Measurements from ENCODE around the gene ELAVL1. TPM values are rescaled to one million over a fixed set of nuclear protein-coding genes. Genes with fewer than 3 reads are reported as not detected.

The ELAVL1 gene
- total RNA-seq, 1 experiment from 2014 or later = 87.2 TPM

DNA sequence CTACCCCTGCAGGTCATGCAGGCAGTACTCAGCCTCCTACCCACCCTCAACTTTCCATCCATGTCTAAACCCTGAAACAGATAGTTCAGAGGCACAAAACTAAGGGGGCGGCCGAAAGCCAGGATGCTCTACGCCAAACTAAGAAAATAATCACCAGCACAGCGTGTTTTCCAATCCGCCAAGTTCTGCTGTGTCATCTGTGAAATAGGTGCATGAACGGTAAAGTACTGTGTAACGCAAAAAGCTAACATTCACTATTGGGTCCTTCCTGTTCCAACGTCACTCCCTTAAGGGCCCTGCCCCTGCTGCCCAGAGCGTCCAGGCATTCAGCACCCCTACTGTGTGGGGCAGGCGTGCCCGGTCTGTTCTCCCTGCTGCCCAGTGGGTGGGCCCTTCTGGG is 49.7 kb downstream of the ELAVL1 start:
- Histone ChIP-seq H3K27me3 (ENCODE audit: low read length) (no peaks in the 10 kb centered on the region), H3K4me3 (ENCODE audit: low read length) (no peak overlapping the region), H3K9me3 (ENCODE audit: low read length) (no peaks in the 10 kb centered on the region), H4K20me1 (ENCODE audit: low read length) (no peaks in the 10 kb centered on the region), H3K79me2 (ENCODE audit: low read length) (no peaks in the 10 kb centered on the region), H3K36me3 (ENCODE audit: low read depth, low read length) (peaks cover 8% of the 10 kb centered on the region; the same call in 1 of the 2 replicates), H3F3A (ENCODE audit: low read length, unreplicated experiment) (peaks cover 7% of the 10 kb centered on the region), H3K9ac (ENCODE audit: low read length) (no peak overlapping the region), H2AFZ (ENCODE audit: low read length) (no peak overlapping the region), H3K9me2 (replicated peaks; ENCODE audit: low read length) (no peaks in the 10 kb centered on the region), H3K27ac (ENCODE audit: low read length) (no peak overlapping the region), H3K4me2 (ENCODE audit: low read length) (no peak overlapping the region), H3K4me1 (ENCODE audit: insufficient read depth, low read length) (peaks cover 9% of the 10 kb centered on the region)
- POLR2A ChIA-PET (ENCODE audit: unreplicated experiment) = no interaction called here
- DNase-seq = no peak
- intact Hi-C loops (cut with micrococcal nuclease) = no loop called here
- CTCF ChIA-PET = no interaction called here
- BruUV-seq (replicated peaks) = no TSS peak
- ATAC-seq = no peak
- TF ChIP-seq EZH2phosphoT487 (IDR thresholded peaks at IDR 0.05; ENCODE audit: borderline replicate concordance, low read length) (no peak), EZH2 (IDR thresholded peaks at IDR 0.05; ENCODE audit: low read length, unreplicated experiment) (no peak)
- TF ChIP-seq, protein P1, sequence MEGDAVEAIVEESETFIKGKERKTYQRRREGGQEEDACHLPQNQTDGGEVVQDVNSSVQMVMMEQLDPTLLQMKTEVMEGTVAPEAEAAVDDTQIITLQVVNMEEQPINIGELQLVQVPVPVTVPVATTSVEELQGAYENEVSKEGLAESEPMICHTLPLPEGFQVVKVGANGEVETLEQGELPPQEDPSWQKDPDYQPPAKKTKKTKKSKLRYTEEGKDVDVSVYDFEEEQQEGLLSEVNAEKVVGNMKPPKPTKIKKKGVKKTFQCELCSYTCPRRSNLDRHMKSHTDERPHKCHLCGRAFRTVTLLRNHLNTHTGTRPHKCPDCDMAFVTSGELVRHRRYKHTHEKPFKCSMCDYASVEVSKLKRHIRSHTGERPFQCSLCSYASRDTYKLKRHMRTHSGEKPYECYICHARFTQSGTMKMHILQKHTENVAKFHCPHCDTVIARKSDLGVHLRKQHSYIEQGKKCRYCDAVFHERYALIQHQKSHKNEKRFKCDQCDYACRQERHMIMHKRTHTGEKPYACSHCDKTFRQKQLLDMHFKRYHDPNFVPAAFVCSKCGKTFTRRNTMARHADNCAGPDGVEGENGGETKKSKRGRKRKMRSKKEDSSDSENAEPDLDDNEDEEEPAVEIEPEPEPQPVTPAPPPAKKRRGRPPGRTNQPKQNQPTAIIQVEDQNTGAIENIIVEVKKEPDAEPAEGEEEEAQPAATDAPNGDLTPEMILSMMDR (conservative IDR thresholded peaks at IDR 0.05; ENCODE audit: low read depth, low read length) = no peak

DNA sequence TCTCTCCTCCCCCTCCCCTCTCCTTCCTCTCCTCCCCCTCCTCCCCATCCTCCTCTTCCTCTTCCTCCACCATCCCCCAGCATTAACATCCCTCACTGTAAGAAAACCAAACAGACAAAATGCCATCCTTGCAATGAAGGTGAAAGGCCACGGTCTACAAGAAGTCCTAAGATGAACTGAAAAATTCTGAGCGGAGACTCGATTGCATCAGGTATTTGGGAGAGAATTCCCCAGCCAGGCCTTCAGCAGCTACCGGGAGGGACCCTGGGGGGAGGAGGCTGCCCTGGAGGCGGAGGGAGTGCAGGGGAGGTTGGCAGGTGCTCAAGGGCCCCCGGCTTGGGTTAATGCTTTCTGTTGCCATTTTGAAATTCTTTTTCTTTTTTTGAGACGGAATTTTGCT is 51.9 kb downstream of the ELAVL1 start:
- H3K9me3 ChIP-seq (ENCODE audit: low read length) = no peaks in the 10 kb centered on the region
- TF ChIP-seq, protein P1 (conservative IDR thresholded peaks at IDR 0.05; ENCODE audit: low read depth, low read length) = no peak
- no peak for TF ChIP-seq EZH2phosphoT487 (IDR thresholded peaks at IDR 0.05; ENCODE audit: borderline replicate concordance, low read length)
- TF ChIP-seq EZH2 (IDR thresholded peaks at IDR 0.05; ENCODE audit: low read length, unreplicated experiment) = no peak
- H3K4me2 ChIP-seq (ENCODE audit: low read length) = no peak overlapping the region
- H3K27ac ChIP-seq (ENCODE audit: low read length) = no peak overlapping the region
- no peak overlapping the region for H3K9ac ChIP-seq (ENCODE audit: low read length)
- no peaks in the 10 kb centered on the region for H3K9me2 ChIP-seq (replicated peaks; ENCODE audit: low read length)
- H3K4me3 ChIP-seq (ENCODE audit: low read length) = no peak overlapping the region
- POLR2A ChIA-PET (ENCODE audit: unreplicated experiment) = no interaction called here
- peaks cover 9% of the 10 kb centered on the region for H3K4me1 ChIP-seq (ENCODE audit: insufficient read depth, low read length)
- no TSS peak for BruUV-seq (replicated peaks)
- no peaks in the 10 kb centered on the region for H3F3A ChIP-seq (ENCODE audit: low read length, unreplicated experiment)
- DNase-seq = no peak
- CTCF ChIA-PET = no interaction called here
- H4K20me1 ChIP-seq (ENCODE audit: low read length) = no peaks in the 10 kb centered on the region
- H3K79me2 ChIP-seq (ENCODE audit: low read length) = no peaks in the 10 kb centered on the region
- no peak for ATAC-seq
- H3K36me3 ChIP-seq (ENCODE audit: low read depth, low read length) = peaks cover 2% of the 10 kb centered on the region; the same call in 1 of the 2 replicates
- no peak overlapping the region for H2AFZ ChIP-seq (ENCODE audit: low read length)
- no peaks in the 10 kb centered on the region for H3K27me3 ChIP-seq (ENCODE audit: low read length)
- intact Hi-C loops (cut with micrococcal nuclease) = no loop called here

DNA sequence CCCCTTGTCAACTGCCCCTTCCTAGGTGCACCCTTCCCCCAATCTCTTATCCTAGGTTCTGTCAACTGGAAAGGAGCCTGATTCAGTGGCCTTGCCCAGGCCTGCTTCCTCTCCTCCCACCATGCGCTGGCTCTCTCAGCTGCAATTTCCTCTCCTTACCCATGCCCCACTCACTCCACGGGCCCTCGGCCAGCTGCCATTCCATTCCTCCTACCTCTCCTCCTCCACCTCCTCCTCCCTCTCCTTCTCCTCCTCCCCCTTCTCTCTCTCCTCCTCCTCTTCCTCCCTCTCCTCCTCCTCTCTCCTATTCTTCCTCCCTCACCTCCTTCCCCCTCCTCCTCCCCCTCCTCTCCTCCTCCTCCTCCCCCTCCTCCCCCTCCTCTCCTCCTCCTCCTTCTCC is 52.4 kb downstream of the ELAVL1 start:
- H3K4me1 ChIP-seq (ENCODE audit: insufficient read depth, low read length) = peaks cover 9% of the 10 kb centered on the region
- no TSS peak for BruUV-seq (replicated peaks)
- H3K9ac ChIP-seq (ENCODE audit: low read length) = no peak overlapping the region
- no peaks in the 10 kb centered on the region for H3K79me2 ChIP-seq (ENCODE audit: low read length)
- no peaks in the 10 kb centered on the region for H3K9me2 ChIP-seq (replicated peaks; ENCODE audit: low read length)
- TF ChIP-seq EZH2phosphoT487 (IDR thresholded peaks at IDR 0.05; ENCODE audit: borderline replicate concordance, low read length) = no peak
- TF ChIP-seq, protein P1 (conservative IDR thresholded peaks at IDR 0.05; ENCODE audit: low read depth, low read length) = no peak
- no peak for TF ChIP-seq EZH2 (IDR thresholded peaks at IDR 0.05; ENCODE audit: low read length, unreplicated experiment)
- intact Hi-C loops (cut with micrococcal nuclease) = no loop called here
- H3K9me3 ChIP-seq (ENCODE audit: low read length) = no peaks in the 10 kb centered on the region
- H3K4me2 ChIP-seq (ENCODE audit: low read length) = no peak overlapping the region
- ChIA-PET CTCF (no interaction called here), POLR2A (ENCODE audit: unreplicated experiment) (no interaction called here)
- no peak overlapping the region for H2AFZ ChIP-seq (ENCODE audit: low read length)
- no peak overlapping the region for H3K27ac ChIP-seq (ENCODE audit: low read length)
- no peaks in the 10 kb centered on the region for H3K36me3 ChIP-seq (ENCODE audit: low read depth, low read length)
- H3K27me3 ChIP-seq (ENCODE audit: low read length) = no peaks in the 10 kb centered on the region
- peak; percentile 48 for DNase-seq
- H4K20me1 ChIP-seq (ENCODE audit: low read length) = no peaks in the 10 kb centered on the region
- peak; percentile 42 for ATAC-seq
- H3F3A ChIP-seq (ENCODE audit: low read length, unreplicated experiment) = no peaks in the 10 kb centered on the region
- no peak overlapping the region for H3K4me3 ChIP-seq (ENCODE audit: low read length)
